Central memory CD8-positive, alpha-beta T cell (primary cell): Measurements from ENCODE around the gene USH2A.
A peak's percentile ranks its signal among the peaks of the same experiment; 100 is the strongest.

ENCODE experiments used
- ATAC-seq: fragments of 150-1000 bp; cut with Tn5 transposase; replicated peaks from 2 replicates; pipeline ENCODE4 v1.10.0; 2022; ENCODE audit warnings: mild to moderate bottlenecking, moderate FRiP score, moderate number of reproducible peaks; ENCODE audit not compliant: poor library complexity, severe bottlenecking; ENCODE audit errors: extremely low read depth
- DNase-seq, 2 donors: peaks; one replicate each; pipeline ENCODE4 v3.0.0; 2021; ENCODE audit warnings: low spot score in 2 of 2
- H3K27ac Mint-ChIP-seq: one replicate; pipeline ENCODE4 v1.8.0; 2022; ENCODE audit warnings: low read depth, mild to moderate bottlenecking, moderate library complexity, mixed read lengths
- H3K27me3 Mint-ChIP-seq: one replicate; pipeline ENCODE4 v1.8.0; 2022; ENCODE audit warnings: mixed read lengths
- H3K36me3 Mint-ChIP-seq: one replicate; pipeline ENCODE4 v1.8.0; 2022; ENCODE audit warnings: mild to moderate bottlenecking, moderate library complexity, mixed read lengths; ENCODE audit not compliant: insufficient read depth
- H3K4me1 Mint-ChIP-seq: one replicate; pipeline ENCODE4 v1.8.0; 2022; ENCODE audit warnings: mixed read lengths
- H3K4me3 Mint-ChIP-seq: one replicate; pipeline ENCODE4 v1.8.0; 2022; ENCODE audit warnings: mild to moderate bottlenecking, moderate library complexity, mixed read lengths
- H3K9me3 Mint-ChIP-seq: one replicate; pipeline ENCODE4 v1.8.0; 2022; ENCODE audit warnings: mixed read lengths

USH2A gene

GRCh38 chr1:215682232-215682631 is 741.0 kb downstream of the USH2A start:
- Mint-ChIP-seq H3K36me3 (no peaks in the 10 kb centered on the region), H3K27ac (no peak overlapping the region), H3K27me3 (no peaks in the 10 kb centered on the region), H3K4me3 (no peak overlapping the region), H3K9me3 (peaks cover 11% of the 10 kb centered on the region), H3K4me1 (no peaks in the 10 kb centered on the region)
- no peak for DNase-seq
- no peak for ATAC-seq

GRCh38 chr1:215681041-215681440 is 742.2 kb downstream of the USH2A start:
- Mint-ChIP-seq H3K27ac (no peak overlapping the region), H3K36me3 (no peaks in the 10 kb centered on the region), H3K9me3 (peaks cover 7% of the 10 kb centered on the region), H3K4me1 (no peaks in the 10 kb centered on the region), H3K27me3 (no peaks in the 10 kb centered on the region), H3K4me3 (no peak overlapping the region)
- DNase-seq (no peak), ATAC-seq (no peak)

GRCh38 chr1:215679231-215679630 is 744.0 kb downstream of the USH2A start:
- Mint-ChIP-seq H3K4me3 (no peak overlapping the region), H3K27me3 (no peaks in the 10 kb centered on the region), H3K4me1 (no peaks in the 10 kb centered on the region), H3K36me3 (no peaks in the 10 kb centered on the region), H3K27ac (no peak overlapping the region), H3K9me3 (peaks cover 6% of the 10 kb centered on the region)
- no peak for DNase-seq
- ATAC-seq = no peak

- H3K36me3 Mint-ChIP-seq = no peaks in the 10 kb centered on the region
These were observed 746.1 kb downstream of the USH2A start for GRCh38 chr1:215677112-215677511.

GRCh38 chr1:215673943-215674342 is 749.3 kb downstream of the USH2A start:
- DNase-seq (no peak), ATAC-seq (peak; percentile 28)
- no peak overlapping the region for H3K27ac Mint-ChIP-seq
- no peaks in the 10 kb centered on the region for H3K36me3 Mint-ChIP-seq
- peaks cover 7% of the 10 kb centered on the region for H3K9me3 Mint-ChIP-seq
- H3K4me3 Mint-ChIP-seq = no peak overlapping the region
- H3K27me3 Mint-ChIP-seq = no peaks in the 10 kb centered on the region
- H3K4me1 Mint-ChIP-seq = no peaks in the 10 kb centered on the region

More at GRCh38 chr1:215677112-215677511, 746.1 kb downstream of the USH2A start:
- ATAC-seq (no peak), DNase-seq (no peak)
- Mint-ChIP-seq H3K4me3 (no peak overlapping the region), H3K27me3 (no peaks in the 10 kb centered on the region), H3K27ac (no peak overlapping the region), H3K9me3 (peaks cover 4% of the 10 kb centered on the region), H3K4me1 (no peaks in the 10 kb centered on the region)

- Mint-ChIP-seq H3K4me1 (no peaks in the 10 kb centered on the region), H3K4me3 (no peak overlapping the region), H3K27ac (no peak overlapping the region), H3K27me3 (no peaks in the 10 kb centered on the region), H3K9me3 (peaks cover 7% of the 10 kb centered on the region), H3K36me3 (no peaks in the 10 kb centered on the region)
- ATAC-seq (no peak), DNase-seq (no peak)
These were observed 750.8 kb downstream of the USH2A start for GRCh38 chr1:215672482-215672881.

- no peaks in the 10 kb centered on the region for H3K27me3 Mint-ChIP-seq
These were observed 753.3 kb downstream of the USH2A start for GRCh38 chr1:215669806-215670491.

GRCh38 chr1:215667761-215668160 is 755.5 kb downstream of the USH2A start:
- no peaks in the 10 kb centered on the region for H3K36me3 Mint-ChIP-seq
- no peaks in the 10 kb centered on the region for H3K4me1 Mint-ChIP-seq
- H3K27me3 Mint-ChIP-seq = no peaks in the 10 kb centered on the region
- DNase-seq (no peak), ATAC-seq (no peak)
- no peak overlapping the region for H3K27ac Mint-ChIP-seq
- H3K9me3 Mint-ChIP-seq = peaks cover 12% of the 10 kb centered on the region
- H3K4me3 Mint-ChIP-seq = no peak overlapping the region

More at GRCh38 chr1:215669806-215670491, 753.3 kb downstream of the USH2A start:
- Mint-ChIP-seq H3K9me3 (peaks cover 7% of the 10 kb centered on the region), H3K4me3 (no peak overlapping the region), H3K36me3 (no peaks in the 10 kb centered on the region), H3K27ac (no peak overlapping the region), H3K4me1 (no peaks in the 10 kb centered on the region)
- DNase-seq (no peak), ATAC-seq (no peak)

GRCh38 chr1:215665215-215665614 is 758.0 kb downstream of the USH2A start:
- Mint-ChIP-seq H3K4me3 (no peak overlapping the region), H3K4me1 (no peaks in the 10 kb centered on the region), H3K9me3 (peaks cover 6% of the 10 kb centered on the region), H3K36me3 (no peaks in the 10 kb centered on the region), H3K27ac (no peak overlapping the region), H3K27me3 (no peaks in the 10 kb centered on the region)
- ATAC-seq (no peak), DNase-seq (no peak)

- H3K4me1 Mint-ChIP-seq = no peaks in the 10 kb centered on the region
These were observed 762.2 kb downstream of the USH2A start for GRCh38 chr1:215661033-215661432.

GRCh38 chr1:215660259-215660658 is 763.0 kb downstream of the USH2A start:
- H3K27ac Mint-ChIP-seq = no peak overlapping the region
- ATAC-seq (no peak), DNase-seq (no peak)
- H3K4me1 Mint-ChIP-seq = no peaks in the 10 kb centered on the region
- no peaks in the 10 kb centered on the region for H3K27me3 Mint-ChIP-seq
- peaks cover 6% of the 10 kb centered on the region for H3K9me3 Mint-ChIP-seq
- H3K4me3 Mint-ChIP-seq = no peak overlapping the region
- no peaks in the 10 kb centered on the region for H3K36me3 Mint-ChIP-seq

More at GRCh38 chr1:215661033-215661432, 762.2 kb downstream of the USH2A start:
- Mint-ChIP-seq H3K36me3 (no peaks in the 10 kb centered on the region), H3K27ac (no peak overlapping the region), H3K9me3 (peaks cover 6% of the 10 kb centered on the region), H3K27me3 (no peaks in the 10 kb centered on the region), H3K4me3 (no peak overlapping the region)
- DNase-seq = no peak
- no peak for ATAC-seq

GRCh38 chr1:215657047-215657446 is 766.2 kb downstream of the USH2A start:
- no peaks in the 10 kb centered on the region for H3K27me3 Mint-ChIP-seq
- H3K4me3 Mint-ChIP-seq = no peak overlapping the region
- H3K27ac Mint-ChIP-seq = no peak overlapping the region
- H3K36me3 Mint-ChIP-seq = no peaks in the 10 kb centered on the region
- H3K4me1 Mint-ChIP-seq = no peaks in the 10 kb centered on the region
- no peak for ATAC-seq
- DNase-seq = no peak
- no peaks in the 10 kb centered on the region for H3K9me3 Mint-ChIP-seq

GRCh38 chr1:215652371-215652770 is 770.9 kb downstream of the USH2A start:
- Mint-ChIP-seq H3K27me3 (no peaks in the 10 kb centered on the region), H3K27ac (no peak overlapping the region), H3K4me3 (no peak overlapping the region), H3K9me3 (peaks cover 6% of the 10 kb centered on the region), H3K36me3 (no peaks in the 10 kb centered on the region), H3K4me1 (no peaks in the 10 kb centered on the region)
- ATAC-seq = no peak
- no peak for DNase-seq
